ENCODE data around the gene PLA2G1B.

The PLA2G1B gene

DNA sequence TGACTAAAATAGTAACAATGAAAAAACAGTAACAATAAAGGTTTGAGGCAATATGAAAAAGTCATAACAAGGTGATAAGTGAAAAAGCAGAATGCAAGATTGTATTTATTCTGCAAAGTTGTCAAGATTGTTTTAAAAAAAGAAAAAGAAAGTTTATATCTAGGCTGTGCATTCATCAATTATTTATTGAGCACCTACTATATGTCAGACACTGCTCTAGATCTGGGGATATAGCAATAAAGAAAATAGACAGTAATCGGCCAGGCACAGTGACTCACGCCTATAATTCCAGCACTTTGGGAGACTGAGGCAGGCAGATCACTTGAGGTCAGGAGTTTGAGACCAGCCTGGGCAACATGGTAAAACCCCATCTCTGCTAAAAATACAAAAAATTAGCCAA is 3.8 kb downstream of the PLA2G1B start:
- DNase-seq: no peak

DNA sequence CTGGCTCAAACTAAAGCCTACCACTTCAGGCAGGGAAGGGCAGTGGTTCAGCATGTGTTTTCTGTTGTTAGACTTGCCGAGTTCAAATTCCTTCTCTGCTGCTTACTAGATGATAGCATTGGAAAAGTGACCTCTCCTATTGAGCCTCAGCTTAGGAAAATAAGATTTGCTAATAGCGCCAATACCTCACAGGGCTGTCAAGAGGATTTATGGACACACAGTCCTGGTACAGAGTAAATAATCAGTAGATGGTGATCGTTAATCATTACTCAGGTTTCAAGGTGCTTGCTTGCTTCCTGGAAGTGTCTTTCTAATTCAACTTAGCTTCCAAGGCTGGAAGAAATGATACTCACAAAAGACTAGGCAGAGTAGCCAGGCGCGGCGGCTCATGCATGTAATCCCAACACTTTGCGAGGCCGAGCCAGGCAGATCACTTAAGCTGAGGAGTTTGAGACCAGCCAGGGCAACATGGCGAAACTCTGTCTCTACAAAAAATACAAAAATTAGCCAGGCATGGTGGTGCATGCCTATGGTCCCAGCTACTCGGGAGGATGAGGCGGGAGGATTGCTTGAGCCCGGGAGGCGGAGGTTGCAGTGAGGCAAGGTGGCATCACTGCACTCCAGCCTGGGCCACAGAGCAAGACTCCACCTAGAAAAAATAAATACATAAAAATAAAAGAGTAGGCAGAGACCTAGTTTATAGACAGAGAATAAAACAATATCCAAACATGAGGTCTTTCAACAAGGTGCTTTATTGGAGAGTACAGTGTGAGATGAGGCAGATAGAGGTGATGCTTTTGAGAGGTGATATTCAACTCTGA is 6.0 kb downstream of the PLA2G1B start:
- DNase-seq: no peak

DNA sequence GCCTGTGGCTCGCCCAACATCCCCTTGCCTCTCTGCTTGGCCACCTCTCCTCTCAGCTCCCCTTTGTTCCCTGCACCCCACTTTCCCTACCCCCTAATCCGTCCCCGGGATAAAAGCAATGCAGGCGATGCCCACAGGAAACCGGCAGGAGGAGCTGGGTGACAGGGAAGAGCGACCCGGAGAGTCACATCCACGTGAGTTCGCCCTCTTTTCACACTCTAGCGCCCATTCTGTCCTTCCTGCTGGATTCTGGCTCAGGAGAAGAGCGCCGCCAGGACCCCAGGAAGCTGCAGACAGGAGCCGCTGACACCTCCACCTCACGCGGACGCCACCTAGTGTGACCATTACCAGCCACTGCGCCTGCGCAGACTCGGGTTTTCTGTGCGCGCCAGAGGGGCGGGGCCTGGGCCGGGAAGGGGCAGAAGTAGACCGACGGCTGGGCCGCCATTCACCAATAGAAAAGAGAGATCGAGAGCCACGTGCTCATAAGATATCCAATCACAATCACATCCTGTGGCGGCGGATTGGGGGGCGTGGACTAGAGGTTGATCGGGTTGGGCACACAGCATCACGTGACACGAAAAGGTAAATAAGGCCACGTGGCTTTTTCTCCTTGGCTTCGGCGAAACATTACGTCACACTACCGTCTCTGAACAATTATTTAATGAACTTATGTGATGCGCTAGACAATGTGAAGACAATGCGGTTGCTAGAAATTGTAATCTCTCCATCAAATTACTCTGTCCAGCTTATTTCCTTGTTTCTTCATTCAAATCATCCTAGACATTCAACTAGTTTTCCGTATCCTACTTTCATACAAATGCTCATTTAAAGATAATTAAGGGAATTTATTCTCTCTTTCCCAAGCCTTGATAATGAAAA is 10.1 kb downstream of the PLA2G1B start:
- DNase-seq: peak; percentile 100

DNA sequence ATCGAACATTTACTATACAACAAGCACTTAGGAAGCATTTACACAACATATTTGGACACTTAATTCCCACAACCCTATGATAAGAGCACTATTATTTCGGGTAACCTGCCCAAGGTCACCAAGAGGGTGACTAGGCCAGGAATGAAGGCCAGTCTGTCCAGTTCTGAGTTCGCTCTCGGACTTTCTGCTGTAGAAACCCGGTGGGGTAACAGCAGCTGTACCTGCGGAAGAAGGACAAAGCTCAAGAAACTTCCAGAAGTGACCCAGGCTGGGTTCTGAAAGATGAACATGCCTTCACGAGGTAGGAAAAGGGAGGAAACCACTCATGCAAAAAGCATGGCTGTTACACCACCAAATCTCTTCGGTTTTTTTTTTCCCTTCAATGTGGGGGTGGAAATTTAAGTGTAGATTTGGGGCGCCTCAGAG is 10.8 kb downstream of the PLA2G1B start:
- no peak for DNase-seq

DNA sequence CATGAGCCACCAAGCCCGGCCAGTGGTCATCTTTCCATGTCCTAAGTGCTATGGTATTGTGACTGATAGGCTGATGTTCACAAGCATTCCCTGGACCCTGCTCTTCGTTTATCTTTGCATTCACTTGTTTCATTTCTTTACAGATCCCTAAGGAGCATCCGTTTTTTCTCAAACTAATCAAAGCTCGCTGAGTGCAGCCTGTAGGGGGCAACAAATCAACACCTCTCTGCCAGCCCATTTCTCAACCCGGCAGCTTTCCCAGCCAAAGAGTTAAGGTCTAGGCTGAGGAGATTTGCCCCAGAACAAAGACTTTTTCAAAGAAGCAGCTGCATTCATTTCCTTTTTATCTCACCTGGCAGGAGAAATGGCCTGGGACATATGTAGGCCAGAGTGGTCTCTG is 13.4 kb downstream of the PLA2G1B start:
- DNase-seq: no peak

DNA sequence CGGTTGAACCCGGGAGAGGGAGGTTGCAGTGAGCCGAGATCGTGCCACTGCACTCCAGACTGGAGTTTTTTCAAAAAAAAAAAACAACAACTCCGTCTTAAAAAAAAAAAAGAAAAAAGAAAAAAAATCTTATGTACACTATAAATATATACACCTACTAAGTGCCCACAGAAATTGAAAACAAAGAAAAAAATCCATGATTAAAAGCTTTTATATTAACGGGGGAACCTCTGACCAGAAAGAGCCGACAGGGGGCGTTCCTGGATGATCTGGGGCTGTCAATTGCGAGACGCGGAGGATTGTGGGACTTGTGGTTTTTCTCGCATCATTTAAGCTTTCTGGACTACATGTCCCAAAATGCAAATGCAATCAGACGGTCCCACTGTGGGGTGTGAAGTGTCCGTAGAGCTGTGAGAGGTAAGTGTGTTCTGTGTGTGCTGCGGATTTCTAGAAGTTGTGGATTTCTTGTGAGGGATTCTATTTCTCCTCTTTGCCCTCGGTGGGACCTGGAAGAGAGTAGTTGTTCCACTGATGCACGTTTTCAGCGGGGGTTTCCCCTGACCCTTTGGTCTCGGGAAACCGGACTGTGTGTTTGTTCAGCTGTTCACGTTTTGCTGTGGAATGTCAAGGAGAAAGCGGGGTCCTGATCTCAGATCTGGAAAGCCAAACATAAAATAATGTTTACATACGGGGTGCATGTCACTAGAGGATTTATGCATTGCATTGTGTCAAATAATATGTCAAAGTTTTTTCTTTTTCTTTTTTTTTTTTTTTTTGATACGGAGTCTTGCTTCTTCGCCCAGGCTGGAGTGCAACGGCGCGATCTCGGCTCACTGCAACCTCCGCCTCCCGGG is 25.4 kb downstream of the PLA2G1B start, which contains the start of gene SIRT4:
TSS of gene SIRT4 (plus strand) at position 360 of the 854 bp plus-strand sequence. CDS start 1,241 bp downstream, outside the sequence.
- DNase-seq: peak; percentile 87

DNA sequence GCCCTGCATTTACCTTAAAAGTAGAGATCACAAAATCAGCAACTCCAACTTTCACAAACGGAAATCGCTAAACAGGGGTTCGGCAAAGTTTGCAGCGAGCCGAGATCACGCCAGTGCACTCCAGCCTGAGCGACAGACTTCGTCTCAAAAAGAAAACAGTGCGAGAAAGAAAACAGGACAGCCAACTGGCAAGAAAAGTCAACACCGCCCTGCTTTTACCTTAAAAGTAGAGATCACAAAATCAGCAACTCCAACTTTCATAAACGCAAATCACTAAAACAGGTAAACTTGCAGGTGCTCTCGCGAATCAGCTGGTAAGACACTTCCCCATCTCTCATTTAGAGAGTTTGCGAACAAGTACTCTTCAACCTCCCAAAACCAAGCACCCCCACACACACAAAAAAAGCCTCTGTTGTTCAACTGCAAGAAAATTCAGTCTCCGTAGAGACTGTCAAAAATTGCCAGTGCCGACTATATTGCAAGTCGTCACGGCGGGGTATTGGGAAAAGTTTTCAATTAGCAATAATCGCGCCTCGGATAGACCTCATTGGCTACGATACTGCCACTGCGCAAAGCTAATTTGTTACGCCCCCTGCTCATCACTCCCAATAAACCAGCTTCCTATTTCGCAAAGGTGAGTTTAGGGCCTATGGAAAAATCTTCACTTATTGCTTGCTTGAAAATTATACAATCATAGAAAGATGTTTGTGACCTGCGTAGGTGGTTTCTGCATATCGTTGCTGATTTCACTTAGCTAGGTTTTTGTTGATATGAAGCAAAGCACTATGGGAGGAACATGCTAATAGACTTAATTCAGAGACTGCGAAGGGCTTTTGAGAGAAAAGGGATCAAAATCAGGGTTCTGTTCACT is 34.7 kb downstream of the PLA2G1B start, which contains the start of gene RNU4-1:
TSS of gene RNU4-1 (minus strand) at position 577 of the 871 bp plus-strand sequence.
- peak; percentile 86 for DNase-seq

DNA sequence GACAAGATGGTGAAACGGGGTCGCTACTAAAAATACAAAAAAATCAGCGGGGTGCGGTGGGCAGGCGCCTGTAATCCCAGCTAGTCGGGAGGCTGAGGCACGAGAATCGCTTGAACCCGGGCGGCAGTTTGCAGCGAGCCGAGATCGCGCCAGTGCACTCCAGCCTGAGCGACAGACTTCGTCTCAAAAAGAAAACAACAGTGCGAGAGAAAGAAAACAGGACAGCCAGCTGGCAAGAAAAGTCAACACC is 35.2 kb downstream of the PLA2G1B start:
- DNase-seq: no peak

DNA sequence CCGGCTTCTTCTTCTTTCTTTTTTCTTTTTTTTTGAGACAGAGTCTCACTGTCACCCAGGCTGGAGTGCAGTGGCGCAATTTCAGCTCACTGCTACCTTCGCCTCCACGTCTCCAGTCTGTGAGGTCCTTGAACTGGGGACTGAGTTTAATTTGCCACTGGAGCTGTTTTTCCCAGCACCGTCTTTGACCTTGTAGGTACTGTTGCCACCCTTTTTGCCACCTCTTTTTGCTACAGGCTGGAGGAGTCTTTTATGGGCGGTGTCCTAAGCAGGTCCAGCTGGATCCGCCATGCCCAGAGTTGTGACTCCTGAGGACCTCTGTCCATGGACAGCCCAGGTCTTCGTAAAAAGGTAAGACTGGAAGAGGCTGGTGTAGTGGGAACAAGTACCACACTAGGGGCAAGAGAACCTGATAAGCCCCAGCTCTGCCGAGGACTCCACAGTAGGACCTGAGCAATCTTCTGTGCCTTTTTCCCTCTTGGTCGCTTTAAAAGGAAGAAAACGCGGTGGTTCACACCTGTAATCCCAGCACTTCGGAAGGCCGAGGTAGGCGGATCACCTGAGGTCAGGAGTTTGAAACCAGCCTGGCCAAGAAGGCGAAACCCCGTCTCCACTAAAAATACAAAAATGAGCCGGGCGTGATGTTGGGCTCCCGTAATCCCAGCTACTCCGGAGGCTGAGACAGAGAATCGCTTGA is 36.8 kb downstream of the PLA2G1B start:
- DNase-seq: peak; percentile 74

DNA sequence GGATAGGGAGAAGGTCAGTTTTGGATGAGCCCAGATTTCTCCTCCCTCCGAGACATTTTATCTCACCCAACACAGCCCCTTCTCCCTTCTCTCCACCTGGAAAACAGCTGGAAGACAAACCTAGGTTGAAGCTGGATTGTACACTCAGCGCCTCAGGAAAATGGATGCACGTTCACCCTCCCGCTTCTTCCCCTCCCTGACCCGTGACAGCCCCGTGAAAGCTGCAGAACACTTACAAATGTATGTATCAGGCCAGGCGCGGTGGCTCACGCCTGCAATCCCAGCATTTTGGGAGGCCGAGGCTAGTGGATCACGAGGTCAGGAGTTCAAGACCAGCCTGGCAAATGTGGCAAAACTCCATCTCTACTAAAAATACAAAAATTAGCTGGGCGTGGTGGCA is 40.1 kb downstream of the PLA2G1B start:
- DNase-seq: no peak

DNA sequence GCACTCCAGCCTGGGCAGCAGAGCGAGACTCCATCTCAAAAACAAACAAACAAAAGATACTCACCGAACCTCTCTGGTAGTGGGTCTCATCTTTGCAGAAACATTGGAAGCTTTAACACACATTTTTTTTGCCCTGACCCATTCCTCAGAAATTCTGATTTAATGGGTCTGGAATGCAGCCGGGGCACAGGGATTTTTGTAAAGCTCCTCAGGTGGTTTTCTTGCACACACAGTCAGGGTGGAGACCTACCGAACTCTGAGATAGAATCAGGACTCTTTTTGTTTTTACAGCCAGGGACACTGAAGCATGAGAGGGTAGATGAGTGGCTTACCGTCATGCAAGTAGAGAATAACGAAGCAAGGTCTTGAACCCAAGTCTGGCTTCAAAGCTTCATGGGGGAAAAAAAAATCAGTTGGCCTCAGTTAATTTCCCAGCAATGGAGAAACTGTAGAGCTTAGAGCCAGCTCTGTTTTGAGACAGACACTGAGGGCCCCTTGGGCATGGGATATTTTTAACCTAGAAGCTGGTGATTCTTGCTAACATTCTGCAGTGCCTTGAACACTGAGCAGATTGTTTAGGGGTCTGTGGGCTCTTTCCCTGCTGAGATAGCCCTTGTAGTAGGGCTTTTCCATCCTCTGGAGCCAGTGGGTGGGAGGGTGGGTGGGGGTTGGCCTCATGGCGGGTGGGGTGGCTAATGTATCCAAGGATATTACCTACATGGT is 40.6 kb downstream of the PLA2G1B start:
- DNase-seq: no peak

DNA sequence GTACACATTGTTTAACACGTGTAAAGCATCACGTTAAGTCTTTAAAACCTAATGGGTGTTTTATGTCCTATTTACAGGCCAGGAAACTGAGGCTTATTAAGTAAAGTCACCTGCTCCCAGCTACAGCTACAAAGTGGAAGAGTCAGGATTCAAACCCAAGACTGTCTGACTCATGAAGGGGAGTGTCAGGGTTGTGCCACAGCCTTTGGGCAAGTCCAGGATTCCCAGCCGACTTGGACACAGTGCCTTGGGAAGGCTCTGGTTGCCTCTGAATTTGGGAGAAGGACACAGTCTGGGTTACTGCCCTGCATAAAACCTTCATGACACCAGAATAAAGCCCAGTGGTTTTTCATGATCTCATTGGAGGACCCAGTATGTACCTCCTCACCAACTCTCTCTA is 43.2 kb downstream of the PLA2G1B start:
- DNase-seq: no peak

DNA sequence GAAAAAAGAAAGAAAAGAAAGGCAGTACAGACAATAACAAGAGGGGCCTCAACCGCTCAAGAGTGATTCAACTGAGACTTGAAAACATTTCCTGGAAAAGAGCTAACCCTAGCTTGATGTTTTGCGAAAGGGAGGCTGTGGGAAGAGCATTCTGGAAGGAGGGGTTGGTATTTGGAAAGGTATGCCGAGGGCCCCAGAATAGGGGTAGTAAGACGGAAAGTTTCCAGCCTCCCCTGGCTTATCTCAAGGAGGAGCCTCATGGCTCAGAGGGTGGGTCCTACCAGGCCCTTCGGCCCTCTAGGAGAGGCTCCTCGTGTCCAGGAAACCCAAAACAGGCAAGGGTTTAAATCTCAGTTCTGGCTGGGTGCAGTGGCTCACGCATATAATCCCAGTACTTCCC is 44.3 kb downstream of the PLA2G1B start:
- no peak for DNase-seq

DNA sequence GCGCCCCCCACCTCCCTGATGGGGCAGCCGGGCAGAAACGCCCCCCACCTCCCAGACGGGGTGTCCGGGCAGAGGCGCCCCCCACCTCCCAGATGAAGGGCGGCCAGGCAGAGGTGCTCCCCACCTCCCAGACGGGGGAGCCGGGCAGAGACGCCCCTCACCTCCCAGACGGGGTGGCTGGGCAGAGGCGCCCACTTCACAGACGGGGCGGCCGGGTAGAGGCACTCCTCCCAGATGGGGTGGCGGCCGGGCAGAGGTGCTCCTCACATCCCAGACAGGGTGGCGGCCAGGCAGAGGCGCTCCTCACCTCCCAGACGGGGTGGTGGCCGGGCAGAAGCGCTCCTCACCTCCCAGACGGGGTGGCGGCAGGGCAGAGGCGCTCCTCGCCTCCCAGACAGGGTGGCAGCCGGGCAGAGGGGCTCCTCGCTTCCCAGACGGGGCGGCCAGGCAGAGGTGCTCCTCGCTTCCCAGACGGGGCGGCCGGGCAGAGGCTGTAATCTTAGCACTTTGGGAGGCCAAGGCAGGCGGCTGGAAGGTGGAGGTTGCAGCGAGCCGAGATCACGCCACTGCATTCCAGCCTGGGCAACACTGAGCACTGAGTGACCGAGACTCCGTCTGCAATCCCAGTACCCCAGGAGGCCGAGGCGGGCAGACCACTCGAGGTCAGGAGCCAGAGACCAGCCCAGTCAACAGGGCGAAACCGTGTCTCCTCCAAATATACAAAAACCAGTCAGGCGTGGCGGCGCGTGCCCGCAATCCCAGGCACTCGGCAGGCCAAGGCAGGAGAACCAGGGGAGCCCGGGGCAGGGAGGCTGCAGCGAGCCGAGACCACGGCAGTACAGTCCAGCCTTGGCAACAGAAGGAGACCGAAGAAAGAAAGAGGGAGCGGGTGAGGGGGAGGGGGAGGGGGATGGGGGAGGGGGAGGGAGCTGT is 49.2 kb downstream of the PLA2G1B start:
- DNase-seq: no peak

DNA sequence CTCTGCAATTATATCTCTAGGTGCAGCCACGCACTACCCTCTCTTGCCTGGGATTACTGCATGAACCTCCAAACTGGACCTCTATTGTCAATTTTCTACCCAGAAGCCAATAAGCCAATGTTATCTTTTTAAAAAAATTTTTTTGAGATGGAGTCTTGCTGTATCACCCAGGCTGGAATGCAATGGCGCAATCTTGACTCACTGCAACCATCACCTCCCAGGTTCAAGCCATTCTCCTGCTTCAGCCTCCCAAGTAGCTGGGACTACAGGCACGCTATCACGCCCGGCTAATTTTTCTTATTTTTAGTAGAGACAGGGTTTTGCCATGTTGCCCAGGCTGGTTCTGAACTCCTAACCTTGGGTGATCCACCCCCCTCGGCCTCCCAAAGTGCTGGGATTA is 50.8 kb downstream of the PLA2G1B start:
- DNase-seq: no peak

Measured in activated CD8-positive, alpha-beta memory T cell treated with anti-CD3 and anti-CD28 coated beads, Interleukin-2, amount 50 U/mL, for 48 hours (primary cell).